PC-9 (cell line): ENCODE data around the gene CCL4L2.
"Not testable (repeated sequence)": the region's sequence is repeated elsewhere in the genome, so short reads cannot be mapped to it uniquely, and the experiment has no call there.

Source experiments
- CTCF ChIP-seq: fragments of 200-600 bp; sonication (generic); conservative IDR thresholded peaks from 2 replicates; pipeline ENCODE4 v1.6.1; 2017; ENCODE audit warnings: mixed run types, antibody characterized with exemption, mild to moderate bottlenecking, moderate library complexity
- EZH2 ChIP-seq: fragments of 200-600 bp; sonication (generic); IDR thresholded peaks from 2 replicates; pipeline ENCODE4 v1.8.0; 2017; ENCODE audit warnings: antibody characterized with exemption, low read depth

DNA sequence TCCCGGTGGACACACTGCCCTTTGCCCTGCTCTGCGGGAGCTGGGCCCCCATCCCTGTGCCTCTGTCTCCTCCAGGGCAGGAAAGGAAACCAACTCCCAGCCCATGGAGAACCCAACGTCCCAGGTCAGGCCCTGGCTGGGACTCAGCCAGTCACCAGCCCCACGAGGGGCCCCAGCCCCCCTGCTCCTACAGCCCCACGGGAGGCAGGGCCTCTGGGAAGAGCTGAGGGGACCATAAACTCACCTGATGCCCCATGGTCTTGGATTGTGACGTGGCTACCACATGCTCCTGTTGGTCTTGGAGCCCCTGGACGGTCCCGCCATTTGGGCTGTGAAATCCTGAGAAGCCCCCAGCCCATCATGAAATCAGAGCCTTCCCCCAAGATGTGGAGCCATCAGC is 42.0 kb upstream of the CCL4L2 start:
- not testable (repeated sequence) for TF ChIP-seq CTCF, EZH2
